ENCODE data around the gene NAT16. TPM values are rescaled to one million over a fixed set of nuclear protein-coding genes. Genes with fewer than 3 reads are reported as not detected.

The NAT16 gene
- total and polyA plus RNA-seq, 2 of the 13 experiments (the other 11 are each of a cell fraction or from before 2014, with no cell fraction given), result 0.04 TPM; not detected in 1

- TF ChIP-seq NFE2 (CRISPR knock-in tag; IDR thresholded peaks at IDR 0.05) (no peak), ZSCAN29 (CRISPR knock-in tag; conservative IDR thresholded peaks at IDR 0.05) (no peak), ZBED4 (CRISPR knock-in tag; IDR thresholded peaks at IDR 0.05; ENCODE audit: borderline replicate concordance) (peak; percentile 39; the same call in 1 of the 2 replicates), TGIF2 (CRISPR knock-in tag; IDR thresholded peaks at IDR 0.05) (no peak), STAG1 (CRISPR knock-in tag; IDR thresholded peaks at IDR 0.05) (peak; percentile 16; the same call in 1 of the 2 replicates), BHLHE40 (IDR thresholded peaks at IDR 0.05; ENCODE audit: low read length) (0 out of 2 replicates have a peak, but pooled peaks have one; percentile 50), SSRP1 (CRISPR knock-in tag; IDR thresholded peaks at IDR 0.05) (peak; percentile 83; the same call in 1 of the 2 replicates), HOXA3 (CRISPR knock-in tag; IDR thresholded peaks at IDR 0.05) (peak; percentile 88), THAP11 (CRISPR knock-in tag; IDR thresholded peaks at IDR 0.05) (peak; percentile 81), REST (IDR thresholded peaks at IDR 0.05; ENCODE audit: borderline replicate concordance in 1 of 2, low read depth in 1 of 2, low read length in 2 of 2) (0 out of 4 replicates have a peak, but pooled peaks of 1 of the 2 experiments have one; percentile 4)
- TF ChIP-seq, protein P1, sequence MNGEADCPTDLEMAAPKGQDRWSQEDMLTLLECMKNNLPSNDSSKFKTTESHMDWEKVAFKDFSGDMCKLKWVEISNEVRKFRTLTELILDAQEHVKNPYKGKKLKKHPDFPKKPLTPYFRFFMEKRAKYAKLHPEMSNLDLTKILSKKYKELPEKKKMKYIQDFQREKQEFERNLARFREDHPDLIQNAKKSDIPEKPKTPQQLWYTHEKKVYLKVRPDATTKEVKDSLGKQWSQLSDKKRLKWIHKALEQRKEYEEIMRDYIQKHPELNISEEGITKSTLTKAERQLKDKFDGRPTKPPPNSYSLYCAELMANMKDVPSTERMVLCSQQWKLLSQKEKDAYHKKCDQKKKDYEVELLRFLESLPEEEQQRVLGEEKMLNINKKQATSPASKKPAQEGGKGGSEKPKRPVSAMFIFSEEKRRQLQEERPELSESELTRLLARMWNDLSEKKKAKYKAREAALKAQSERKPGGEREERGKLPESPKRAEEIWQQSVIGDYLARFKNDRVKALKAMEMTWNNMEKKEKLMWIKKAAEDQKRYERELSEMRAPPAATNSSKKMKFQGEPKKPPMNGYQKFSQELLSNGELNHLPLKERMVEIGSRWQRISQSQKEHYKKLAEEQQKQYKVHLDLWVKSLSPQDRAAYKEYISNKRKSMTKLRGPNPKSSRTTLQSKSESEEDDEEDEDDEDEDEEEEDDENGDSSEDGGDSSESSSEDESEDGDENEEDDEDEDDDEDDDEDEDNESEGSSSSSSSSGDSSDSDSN (CRISPR knock-in tag; IDR thresholded peaks at IDR 0.05), result peak; percentile 94
- TF ChIP-seq, protein P2, sequence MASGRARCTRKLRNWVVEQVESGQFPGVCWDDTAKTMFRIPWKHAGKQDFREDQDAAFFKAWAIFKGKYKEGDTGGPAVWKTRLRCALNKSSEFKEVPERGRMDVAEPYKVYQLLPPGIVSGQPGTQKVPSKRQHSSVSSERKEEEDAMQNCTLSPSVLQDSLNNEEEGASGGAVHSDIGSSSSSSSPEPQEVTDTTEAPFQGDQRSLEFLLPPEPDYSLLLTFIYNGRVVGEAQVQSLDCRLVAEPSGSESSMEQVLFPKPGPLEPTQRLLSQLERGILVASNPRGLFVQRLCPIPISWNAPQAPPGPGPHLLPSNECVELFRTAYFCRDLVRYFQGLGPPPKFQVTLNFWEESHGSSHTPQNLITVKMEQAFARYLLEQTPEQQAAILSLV (CRISPR knock-in tag; IDR thresholded peaks at IDR 0.05; ENCODE audit: borderline replicate concordance), result 0 out of 2 replicates have a peak, but pooled peaks have one; percentile 60
Measured at GRCh38 chr7:101217388-101218235, 37.5 kb upstream of the NAT16 start, which contains the start of the genes PLOD3 and ZNHIT1 (continued).
